ENCODE data around the gene ACVR1. TPM values are rescaled to one million over a fixed set of nuclear protein-coding genes. Genes with fewer than 3 reads are reported as not detected.

Gene ACVR1
- total and polyA plus RNA-seq, 8 donors, result 27.3 to 37.7 (median 31.8) TPM

DNA sequence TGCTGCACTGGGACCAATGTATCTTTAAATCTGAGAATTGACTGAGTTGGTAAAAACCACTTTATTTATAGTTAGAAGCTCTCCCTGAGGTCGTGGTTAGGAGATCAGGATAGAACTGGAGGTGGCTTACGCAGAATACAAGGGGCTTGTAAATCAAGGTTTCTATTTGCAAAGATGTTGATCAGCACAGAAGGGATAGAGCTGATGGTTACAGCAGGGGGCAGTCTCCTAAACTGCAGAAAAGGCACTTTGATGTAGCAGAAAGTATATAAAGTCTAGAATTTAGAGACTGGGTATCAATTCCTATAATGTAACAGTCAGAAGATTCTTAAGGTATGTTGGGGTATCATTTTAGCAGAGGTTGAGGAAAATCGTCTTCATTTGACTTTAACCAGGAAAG is 25.2 kb upstream of the ACVR1 start:
- Histone ChIP-seq H3K4me1 (peaks cover 8 to 14% of the 10 kb centered on the region in 2 donors), H3K27me3 (no peaks in the 10 kb centered on the region), H3K4me3 (no peak overlapping the region), H3K36me3 (no peaks in the 10 kb centered on the region), H3K9me3 (no peaks in the 10 kb centered on the region), H3K27ac (no peak overlapping the region)
- no peak for ATAC-seq
- intact Hi-C loops (cut with DNase I), result no loop called here
- DNase-seq, result no peak
- TF ChIP-seq, protein P1, sequence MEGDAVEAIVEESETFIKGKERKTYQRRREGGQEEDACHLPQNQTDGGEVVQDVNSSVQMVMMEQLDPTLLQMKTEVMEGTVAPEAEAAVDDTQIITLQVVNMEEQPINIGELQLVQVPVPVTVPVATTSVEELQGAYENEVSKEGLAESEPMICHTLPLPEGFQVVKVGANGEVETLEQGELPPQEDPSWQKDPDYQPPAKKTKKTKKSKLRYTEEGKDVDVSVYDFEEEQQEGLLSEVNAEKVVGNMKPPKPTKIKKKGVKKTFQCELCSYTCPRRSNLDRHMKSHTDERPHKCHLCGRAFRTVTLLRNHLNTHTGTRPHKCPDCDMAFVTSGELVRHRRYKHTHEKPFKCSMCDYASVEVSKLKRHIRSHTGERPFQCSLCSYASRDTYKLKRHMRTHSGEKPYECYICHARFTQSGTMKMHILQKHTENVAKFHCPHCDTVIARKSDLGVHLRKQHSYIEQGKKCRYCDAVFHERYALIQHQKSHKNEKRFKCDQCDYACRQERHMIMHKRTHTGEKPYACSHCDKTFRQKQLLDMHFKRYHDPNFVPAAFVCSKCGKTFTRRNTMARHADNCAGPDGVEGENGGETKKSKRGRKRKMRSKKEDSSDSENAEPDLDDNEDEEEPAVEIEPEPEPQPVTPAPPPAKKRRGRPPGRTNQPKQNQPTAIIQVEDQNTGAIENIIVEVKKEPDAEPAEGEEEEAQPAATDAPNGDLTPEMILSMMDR (IDR thresholded peaks at IDR 0.05), result no peak

DNA sequence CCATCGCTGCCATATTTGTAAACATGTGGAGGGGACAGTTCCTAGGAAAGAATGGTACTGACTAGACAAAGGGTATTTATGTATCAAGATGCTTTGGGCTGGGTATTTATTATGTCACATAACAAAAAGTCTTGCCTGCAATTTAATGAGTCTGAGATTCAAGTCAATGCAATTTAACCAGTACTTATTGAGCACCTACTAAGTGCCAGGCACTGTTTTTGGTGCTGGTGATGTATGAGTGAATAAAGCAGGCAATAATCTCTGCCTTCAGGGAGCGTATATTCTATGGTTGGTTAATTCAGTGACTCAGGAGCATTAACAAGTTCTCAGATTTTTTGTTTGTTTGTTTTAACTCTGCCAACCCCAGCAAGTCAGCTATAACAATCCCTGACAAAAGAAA is 24.6 kb upstream of the ACVR1 start:
- no peak for ATAC-seq
- no peak for DNase-seq
- intact Hi-C loops (cut with DNase I), result no loop called here
- Histone ChIP-seq H3K27me3 (no peaks in the 10 kb centered on the region), H3K4me3 (no peak overlapping the region), H3K4me1 (peaks cover 8 to 14% of the 10 kb centered on the region in 2 donors), H3K27ac (no peak overlapping the region), H3K36me3 (no peaks in the 10 kb centered on the region), H3K9me3 (no peaks in the 10 kb centered on the region)
- TF ChIP-seq, protein P1 (IDR thresholded peaks at IDR 0.05), result no peak

DNA sequence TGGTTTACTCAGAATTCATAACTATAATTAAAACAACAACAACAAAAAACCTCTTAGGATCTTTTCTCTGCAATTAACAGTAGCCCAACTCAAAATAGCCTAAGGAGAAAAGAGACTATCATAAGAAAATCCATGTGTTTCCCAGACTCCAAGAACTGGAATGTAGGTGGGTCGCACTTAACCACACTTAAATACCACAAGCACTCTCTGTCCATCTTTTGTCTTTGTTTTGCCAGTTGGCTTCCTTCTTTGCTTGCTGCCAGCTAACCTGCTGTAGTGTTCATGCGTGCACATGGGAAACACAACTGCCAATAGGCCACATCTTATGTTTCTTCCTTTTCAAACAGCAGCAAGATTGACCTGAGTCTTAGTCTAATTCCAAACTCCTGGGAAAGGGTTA is 24.1 kb upstream of the ACVR1 start:
- TF ChIP-seq, protein P1 (IDR thresholded peaks at IDR 0.05), result no peak
- peaks cover 8 to 14% of the 10 kb centered on the region in 2 donors for H3K4me1 ChIP-seq
- DNase-seq (no peak), ATAC-seq (peak; percentile 79)
- no peaks in the 10 kb centered on the region for H3K36me3 ChIP-seq
- H3K27me3 ChIP-seq, result no peaks in the 10 kb centered on the region
- intact Hi-C loops (cut with DNase I), result no loop called here
- no peaks in the 10 kb centered on the region for H3K9me3 ChIP-seq
- H3K4me3 ChIP-seq, result no peak overlapping the region
- no peak overlapping the region for H3K27ac ChIP-seq

DNA sequence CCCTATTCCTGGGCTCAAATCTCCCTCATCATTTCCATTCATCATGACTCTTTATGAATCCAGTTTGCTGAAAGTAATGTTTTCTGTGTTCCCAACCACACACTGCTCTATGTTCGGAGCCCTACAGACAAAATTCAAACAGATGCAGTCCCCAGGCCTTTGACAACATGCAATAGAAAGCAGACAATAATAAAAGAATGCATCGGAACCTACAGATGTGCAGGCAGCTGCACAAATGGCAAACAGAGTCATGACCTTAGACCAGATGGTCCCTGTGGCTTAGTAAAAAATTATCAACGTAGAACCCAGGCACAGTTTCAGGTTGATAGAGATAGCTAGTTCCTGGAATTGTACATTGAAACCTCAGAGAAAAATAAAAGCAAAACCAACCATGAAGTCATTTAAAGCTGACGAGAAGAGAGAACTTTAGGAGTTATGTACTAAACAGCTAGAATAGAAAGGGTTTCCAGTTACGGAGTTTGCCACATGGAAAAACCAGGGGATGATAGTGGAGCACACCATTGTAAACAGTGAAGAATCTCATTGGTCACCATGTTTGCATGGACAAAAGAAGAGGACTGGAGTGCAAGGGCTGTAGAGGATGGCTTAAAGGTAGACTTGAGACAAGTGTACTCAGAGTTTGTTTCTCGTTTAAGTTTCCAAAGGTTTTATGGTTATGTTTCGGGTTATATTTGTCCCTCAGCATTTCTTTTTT is 23.2 kb upstream of the ACVR1 start:
- DNase-seq (no peak), ATAC-seq (no peak)
- H3K27ac ChIP-seq, result no peak overlapping the region
- H3K27me3 ChIP-seq, result no peaks in the 10 kb centered on the region
- no peaks in the 10 kb centered on the region for H3K36me3 ChIP-seq
- intact Hi-C loops (cut with DNase I), result no loop called here
- no peak overlapping the region for H3K4me3 ChIP-seq
- TF ChIP-seq, protein P1 (IDR thresholded peaks at IDR 0.05), result no peak
- H3K9me3 ChIP-seq, result no peaks in the 10 kb centered on the region
- H3K4me1 ChIP-seq, result peaks cover 8 to 14% of the 10 kb centered on the region in 2 donors

DNA sequence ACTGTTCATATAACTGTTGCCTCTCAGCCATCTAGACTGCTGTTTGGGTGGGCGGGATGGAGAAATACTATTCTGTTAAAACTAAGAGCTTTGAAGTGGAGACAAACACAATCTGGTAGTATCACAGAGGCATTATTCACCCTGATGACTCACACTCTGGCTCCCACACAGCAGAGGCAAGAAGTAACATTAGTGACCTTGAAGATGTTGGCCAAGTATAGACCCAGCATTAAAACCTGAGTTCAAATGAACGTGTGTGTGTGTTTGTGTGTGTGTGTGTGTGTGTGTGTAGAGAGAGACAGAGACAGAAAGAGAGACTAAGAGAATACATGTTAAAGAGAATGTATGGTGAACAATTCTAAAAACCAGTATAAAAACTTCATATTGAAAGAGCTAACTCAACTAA is 22.5 kb upstream of the ACVR1 start:
- DNase-seq, result peak in 1 of 4 donors; percentile 46
- TF ChIP-seq, protein P1 (IDR thresholded peaks at IDR 0.05), result no peak
- peak; percentile 74 for ATAC-seq

More for the DNA sequence above, 22.5 kb upstream of the ACVR1 start:
- no peaks in the 10 kb centered on the region for H3K9me3 ChIP-seq
- intact Hi-C loops (cut with DNase I), result no loop called here
- H3K27me3 ChIP-seq, result no peaks in the 10 kb centered on the region
- H3K27ac ChIP-seq, result no peak overlapping the region
- H3K36me3 ChIP-seq, result no peaks in the 10 kb centered on the region
- peaks cover 8 to 14% of the 10 kb centered on the region in 2 donors for H3K4me1 ChIP-seq
- no peak overlapping the region for H3K4me3 ChIP-seq
